GM13976 (cell line): ENCODE data around the gene SFT2D3.

ENCODE experiments used
- DNase-seq: peaks from one replicate; pipeline ENCODE4 v3.0.0; 2012; ENCODE audit warnings: low spot score
- CTCF ChIP-seq: IDR thresholded peaks from 2 replicates; pipeline ENCODE4 v1.5.1; 2012; ENCODE audit warnings: borderline replicate concordance, mild to moderate bottlenecking; ENCODE audit not compliant: insufficient read depth; ENCODE audit errors: extremely low read depth, missing control alignments, control extremely low read depth
- in situ Hi-C: fragments of 300-500 bp; cut with MboI; formaldehyde crosslinking; loops from one replicate; pipeline ENCODE4 v1.12.0; 2022; ENCODE audit warnings: low sequenced_read_pairs, mixed read lengths, inconsistent platforms; ENCODE audit not compliant: unreplicated experiment

The SFT2D3 gene

GRCh38 chr2:127703282-127703681 is 2.0 kb downstream of the SFT2D3 start:
- TF ChIP-seq CTCF: no peak
- in situ Hi-C loops: no loop called here
- no peak for DNase-seq

GRCh38 chr2:127704641-127705390 is 3.5 kb downstream of the SFT2D3 start:
- in situ Hi-C loops: no loop called here
- TF ChIP-seq CTCF: no peak

GRCh38 chr2:127705391-127706065 is 4.2 kb downstream of the SFT2D3 start:
- in situ Hi-C loops: no loop called here
- DNase-seq: no peak

More at GRCh38 chr2:127704641-127705390, 3.5 kb downstream of the SFT2D3 start:
- no peak for DNase-seq

GRCh38 chr2:127706215-127706990 is 5.1 kb downstream of the SFT2D3 start:
- TF ChIP-seq CTCF: no peak
- no peak for DNase-seq
- in situ Hi-C loops: no loop called here

More at GRCh38 chr2:127705391-127706065, 4.2 kb downstream of the SFT2D3 start:
- no peak for TF ChIP-seq CTCF

- no peak for TF ChIP-seq CTCF
- in situ Hi-C loops: no loop called here
- DNase-seq: no peak
These were observed 6.8 kb downstream of the SFT2D3 start for GRCh38 chr2:127707890-127708648.

GRCh38 chr2:127709336-127709735 is 8.0 kb downstream of the SFT2D3 start:
- no peak for TF ChIP-seq CTCF
- no peak for DNase-seq
- in situ Hi-C loops: no loop called here
